Uterus (tissue), 4 donors: ENCODE results near the gene TARBP2. TPM values are rescaled to one million over a fixed set of nuclear protein-coding genes. Genes with fewer than 3 reads are reported as not detected.

ENCODE experiments used
- DNase-seq, 2 donors: peaks; one replicate each; pipeline ENCODE4 v3.0.0-alpha.2; 2019 to 2020
- H3K27ac ChIP-seq, 2 donors: fragments of 200-600 bp; sonication (generic); 1 replicate in 1 of 2; 2 replicates in 1 of 2; pipeline ENCODE4 v1.5.1; 2016 to 2018
- H3K27me3 ChIP-seq, 2 donors: fragments of 200-600 bp; sonication (generic); one replicate each; pipeline ENCODE4 v1.5.1; 2018 to 2019; ENCODE audit warnings: control low read depth in 1 of 2
- H3K36me3 ChIP-seq, 2 donors: fragments of 200-600 bp; sonication (generic); one replicate each; pipeline ENCODE4 v1.5.1; 2019; ENCODE audit warnings: control low read depth in 1 of 2
- H3K4me1 ChIP-seq, 2 donors: fragments of 200-600 bp; sonication (generic); one replicate each; pipeline ENCODE4 v1.5.1; 2018 to 2019; ENCODE audit warnings: control low read depth in 1 of 2
- H3K4me3 ChIP-seq, 2 donors: fragments of 200-600 bp; sonication (generic); 1 replicate in 1 of 2; 2 replicates in 1 of 2; pipeline ENCODE4 v1.5.1; 2018 to 2019; ENCODE audit warnings: mild to moderate bottlenecking in 1 of 2
- H3K9me3 ChIP-seq, 2 donors: fragments of 200-600 bp; sonication (generic); one replicate each; pipeline ENCODE4 v1.5.1; 2019; ENCODE audit warnings: control low read depth in 1 of 2
- CTCF ChIP-seq, 4 experiments: fragments of 200-600 bp in 2 of 4; fragments of 450-650 bp in 2 of 4; sonication (generic) in 2 of 4; IDR thresholded peaks; one replicate each; pipeline ENCODE4 v1.5.1; 2016 to 2019; ENCODE audit warnings: antibody characterized with exemption in 4 of 4, mild to moderate bottlenecking in 2 of 4, moderate library complexity in 1 of 4
- POLR2A ChIP-seq, 2 donors: fragments of 450-650 bp; IDR thresholded peaks; one replicate each; pipeline ENCODE4 v1.6.1; 2016; ENCODE audit warnings: antibody characterized with exemption in 2 of 2, mild to moderate bottlenecking in 1 of 2, moderate library complexity in 1 of 2
- intact Hi-C: fragments of 100-400 bp; cut with DNase I; formaldehyde crosslinking; loops from one replicate; pipeline ENCODE4 v1.15.1; 2023; ENCODE audit warnings: low total_unique reads
- total RNA-seq, 4 donors: library from RNA; depleted of rRNA in 3 of 4; stranded (reverse); fragments of >200 nt in 3 of 4; gene quantifications; one replicate each; pipeline versions ENCODE4 v1.1.0 to v1.2.4, GENCODE V29; 2014 to 2023
- donor health status: DM: yes; HTN: yes; CAD: no.

The TARBP2 gene
- total RNA-seq, 4 donors from 2014 or later: 6.7 to 33.2 (median 19.0) TPM

GRCh38 chr12:53466640-53467039, 34.4 kb upstream of the TARBP2 start:
- no peak for DNase-seq
- no peak overlapping the region for H3K4me3 ChIP-seq
- H3K9me3 ChIP-seq: no peaks in the 10 kb centered on the region
- H3K27me3 ChIP-seq: no peaks in the 10 kb centered on the region
- intact Hi-C loops: no loop called here
- no peak overlapping the region for H3K27ac ChIP-seq
- no peaks in the 10 kb centered on the region for H3K36me3 ChIP-seq
- TF ChIP-seq CTCF (IDR thresholded peaks at IDR 0.05): no peak
- no peak for TF ChIP-seq POLR2A (IDR thresholded peaks at IDR 0.05)
- no peaks in the 10 kb centered on the region for H3K4me1 ChIP-seq

DNA sequence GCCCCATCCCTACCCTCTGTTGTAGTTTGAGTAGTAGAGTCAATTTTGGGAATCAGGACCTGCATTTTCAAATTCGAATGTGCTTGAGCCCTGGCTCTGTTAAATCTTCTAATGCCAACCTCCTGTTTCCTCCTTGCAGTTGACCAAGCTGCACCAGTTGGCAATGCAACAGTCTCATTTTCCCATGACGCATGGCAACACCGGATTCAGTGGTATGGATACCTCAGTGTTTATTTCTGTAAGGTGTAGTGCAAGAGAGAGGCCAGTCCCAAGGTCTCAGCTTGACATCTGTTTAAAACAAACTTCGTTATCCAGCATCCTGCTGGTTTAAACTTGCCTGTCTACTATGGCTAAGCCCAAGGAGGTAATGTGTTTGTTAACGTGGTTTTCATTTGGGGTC, 34.0 kb upstream of the TARBP2 start:
- H3K4me1 ChIP-seq: no peaks in the 10 kb centered on the region
- H3K9me3 ChIP-seq: no peaks in the 10 kb centered on the region
- no peak overlapping the region for H3K4me3 ChIP-seq
- no peak for DNase-seq
- no peaks in the 10 kb centered on the region for H3K36me3 ChIP-seq
- TF ChIP-seq CTCF (IDR thresholded peaks at IDR 0.05) (no peak), POLR2A (IDR thresholded peaks at IDR 0.05) (no peak)
- H3K27ac ChIP-seq: no peak overlapping the region
- H3K27me3 ChIP-seq: no peaks in the 10 kb centered on the region
- intact Hi-C loops: no loop called here

- no peak for TF ChIP-seq CTCF (IDR thresholded peaks at IDR 0.05)
- TF ChIP-seq POLR2A (IDR thresholded peaks at IDR 0.05): no peak
- no peaks in the 10 kb centered on the region for H3K4me1 ChIP-seq
- DNase-seq: no peak
- no peak overlapping the region for H3K4me3 ChIP-seq
- H3K27ac ChIP-seq: no peak overlapping the region
- intact Hi-C loops: no loop called here
- H3K36me3 ChIP-seq: no peaks in the 10 kb centered on the region
- no peaks in the 10 kb centered on the region for H3K27me3 ChIP-seq
- no peaks in the 10 kb centered on the region for H3K9me3 ChIP-seq
Measured at GRCh38 chr12:53467880-53468279, 33.2 kb upstream of the TARBP2 start.

DNA sequence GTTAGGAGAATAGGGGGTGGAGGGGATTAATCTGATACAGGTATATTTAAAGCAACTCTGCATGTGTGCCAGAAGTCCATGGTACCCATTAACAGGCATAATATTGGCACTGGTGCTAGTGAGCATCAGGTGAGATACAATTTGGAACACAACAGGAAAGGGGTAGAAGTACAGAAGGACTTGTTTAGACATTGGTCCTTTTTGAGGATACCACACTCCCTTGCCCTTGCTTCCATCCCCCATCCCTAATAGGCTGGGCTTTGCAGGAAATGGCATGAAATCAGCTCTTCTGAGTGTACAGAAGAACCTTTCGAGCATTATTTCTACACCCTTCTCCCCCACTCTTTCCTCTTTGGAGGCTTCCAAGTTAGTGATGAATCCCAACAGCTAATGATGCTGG, 32.8 kb upstream of the TARBP2 start:
- Histone ChIP-seq H3K4me1 (no peaks in the 10 kb centered on the region), H3K9me3 (no peaks in the 10 kb centered on the region), H3K36me3 (no peaks in the 10 kb centered on the region), H3K4me3 (no peak overlapping the region), H3K27ac (no peak overlapping the region), H3K27me3 (no peaks in the 10 kb centered on the region)
- TF ChIP-seq CTCF (IDR thresholded peaks at IDR 0.05) (no peak), POLR2A (IDR thresholded peaks at IDR 0.05) (no peak)
- intact Hi-C loops: no loop called here
- DNase-seq: no peak

DNA sequence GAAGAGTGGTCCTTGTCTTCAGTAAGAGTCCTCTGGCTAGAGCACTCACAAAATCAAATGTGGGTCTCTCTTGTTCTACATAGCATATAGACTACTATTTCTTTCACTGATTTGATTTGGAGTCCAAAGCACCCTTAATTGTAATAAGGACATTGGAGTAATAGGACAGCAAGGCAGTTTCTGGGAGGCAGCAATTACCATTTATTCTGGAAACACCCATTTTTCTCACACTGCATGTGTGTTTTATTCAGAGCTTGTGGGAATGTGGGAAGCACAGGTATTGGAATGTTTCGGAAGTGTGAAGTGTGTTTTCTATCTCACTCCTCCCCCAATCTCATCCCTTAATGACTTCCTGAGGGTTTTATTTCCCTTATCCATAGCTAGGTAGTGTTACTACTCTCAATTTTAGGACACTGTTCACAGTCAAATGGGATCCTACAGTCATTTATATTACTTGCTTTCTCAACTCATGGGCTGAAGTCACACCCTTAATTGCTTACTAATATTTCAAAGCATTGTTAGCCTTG, 29.0 kb upstream of the TARBP2 start:
- Histone ChIP-seq H3K4me1 (peaks cover 5 to 15% of the 10 kb centered on the region in 2 donors), H3K27me3 (no peaks in the 10 kb centered on the region), H3K9me3 (no peaks in the 10 kb centered on the region), H3K36me3 (no peaks in the 10 kb centered on the region), H3K4me3 (no peak overlapping the region), H3K27ac (no peak overlapping the region)
- intact Hi-C loops: no loop called here
- DNase-seq: no peak
- TF ChIP-seq POLR2A (IDR thresholded peaks at IDR 0.05) (no peak), CTCF (IDR thresholded peaks at IDR 0.05) (no peak)
